OCI-LY7 (cell line): ENCODE data around the gene AGTRAP. TPM values are rescaled to one million over a fixed set of nuclear protein-coding genes. Genes with fewer than 3 reads are reported as not detected.

Experiments
- BruUV-seq: library from RNA; stranded (reverse); fragments of 400-500 nt; replicated peaks from 2 replicates; lab custom pipeline; 2021; lab: Mats Ljungman, UMichigan
- CTCF ChIA-PET: fragments of 300-600 bp; sonication (Branson Sonifier 250); formaldehyde crosslinking; loops from one replicate; lab custom pipeline; 2022; ENCODE audit warnings: antibody characterized with exemption; ENCODE audit not compliant: unreplicated experiment; lab: Charles Lee
- POLR2A ChIA-PET: fragments of 300-600 bp; sonication (Branson Sonifier 250); formaldehyde crosslinking; loops from one replicate; lab custom pipeline; 2022; ENCODE audit warnings: antibody characterized with exemption; lab: Charles Lee
- DNase-seq: peaks from one replicate; pipeline ENCODE4 v3.0.0-alpha.2; 2015; ENCODE audit warnings: low spot score
- H2AFZ ChIP-seq: fragments of 200-600 bp; sonication (generic), shearing (Covaris generic); 2 replicates; pipeline ENCODE4 v1.6.1; 2014; ENCODE audit warnings: mild to moderate bottlenecking, antibody characterized with exemption, low read length, moderate library complexity
- H3K27ac ChIP-seq: fragments of 200-600 bp; sonication (generic); 2 replicates; pipeline ENCODE4 v1.5.1; 2014; ENCODE audit warnings: mixed run types, low read depth, mild to moderate bottlenecking, moderate library complexity, low read length, inconsistent platforms; ENCODE audit not compliant: poor library complexity, severe bottlenecking
- H3K36me3 ChIP-seq: fragments of 200-600 bp; sonication (generic); 2 replicates; pipeline ENCODE4 v1.6.1; 2014; ENCODE audit warnings: mild to moderate bottlenecking, antibody characterized with exemption, low read length, moderate library complexity, mixed read lengths; ENCODE audit not compliant: insufficient read depth
- H3K4me1 ChIP-seq: fragments of 200-600 bp; sonication (generic); 2 replicates; pipeline ENCODE4 v1.5.1; 2014; ENCODE audit warnings: mild to moderate bottlenecking, low read length; ENCODE audit not compliant: insufficient read depth, poor library complexity, severe bottlenecking
- H3K4me2 ChIP-seq: fragments of 200-600 bp; sonication (generic); 2 replicates; pipeline ENCODE4 v1.6.1; 2014; ENCODE audit warnings: mild to moderate bottlenecking, low read length
- H3K4me3 ChIP-seq: fragments of 200-600 bp; sonication (generic); 2 replicates; pipeline ENCODE4 v1.5.1; 2014; ENCODE audit warnings: mild to moderate bottlenecking, low read depth, low read length; ENCODE audit not compliant: poor library complexity, severe bottlenecking
- H3K79me2 ChIP-seq: fragments of 200-600 bp; sonication (generic); 2 replicates; pipeline ENCODE4 v1.6.1; 2016; ENCODE audit warnings: low read depth, mild to moderate bottlenecking, low read length, moderate library complexity, mixed read lengths; ENCODE audit not compliant: insufficient read depth
- H3K9me2 ChIP-seq: fragments of 200-600 bp; sonication (generic); 2 replicates; pipeline ENCODE4 v1.6.1; 2016; ENCODE audit warnings: mild to moderate bottlenecking, low read length, mixed read lengths; ENCODE audit not compliant: insufficient read depth
- H3K9me3 ChIP-seq: fragments of 200-600 bp; sonication (generic); 2 replicates; pipeline ENCODE4 v1.6.1; 2014; ENCODE audit warnings: mild to moderate bottlenecking, mixed run types, low read length, mixed read lengths
- H4K20me1 ChIP-seq: fragments of 200-600 bp; sonication (generic); 2 replicates; pipeline ENCODE4 v1.6.1; 2014; ENCODE audit warnings: mild to moderate bottlenecking, antibody characterized with exemption, low read length, moderate library complexity, mixed read lengths; ENCODE audit not compliant: insufficient read depth
- CTCF ChIP-seq: fragments of 200-600 bp; sonication (generic); conservative IDR thresholded peaks from 2 replicates; pipeline ENCODE4 v1.5.1; 2014; ENCODE audit warnings: mild to moderate bottlenecking, antibody characterized with exemption, low read length, moderate library complexity, mixed read lengths
- EZH2phosphoT487 ChIP-seq: fragments of 200-600 bp; sonication (generic); IDR thresholded peaks from 2 replicates; pipeline ENCODE4 v1.6.1; 2018; ENCODE audit warnings: low read depth, borderline replicate concordance, mild to moderate bottlenecking, mixed run types, antibody characterized with exemption, low read length, moderate library complexity, mixed read lengths
- intact Hi-C: fragments of 100-400 bp; cut with micrococcal nuclease; formaldehyde crosslinking; loops from one replicate; pipeline ENCODE4 v1.10.0; 2022; ENCODE audit not compliant: unreplicated experiment
- total RNA-seq, 2 experiments: library from RNA; depleted of rRNA in 1 of 2; stranded (reverse); fragments of >200 nt in 1 of 2; shearing (Covaris generic) in 1 of 2; gene quantifications; 2 replicates each; pipeline ENCODE4 v1.2.3, GENCODE V29; 2014 to 2022

The AGTRAP gene
- total RNA-seq, 2 experiments from 2014 or later, result 36.1 to 40.0 TPM

DNA sequence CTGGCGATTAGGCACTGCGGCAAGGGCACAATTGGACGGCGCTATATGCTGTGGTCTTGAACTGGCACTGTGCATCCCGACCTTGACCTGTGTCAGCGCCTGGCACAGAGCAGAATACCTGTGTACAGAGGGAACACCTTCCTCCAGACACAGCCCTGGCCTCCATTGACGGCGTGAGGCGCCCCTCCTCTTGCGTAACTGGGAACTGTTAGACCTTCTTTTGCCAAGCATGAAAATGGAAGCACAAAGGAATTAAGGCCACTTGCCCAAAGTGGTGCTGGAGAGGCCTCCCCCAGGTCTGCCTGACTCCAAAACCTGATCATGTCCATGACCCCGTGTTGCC is 6.8 kb upstream of the AGTRAP start:
- no peaks in the 10 kb centered on the region for H3K9me3 ChIP-seq
- ChIA-PET POLR2A (interaction anchor here (0.5 kb wide), 1 partner anchor 85 kb away, joined by 5 read pairs; no protein-coding TSS in a partner anchor), CTCF (no interaction called here)
- no peaks in the 10 kb centered on the region for H3K36me3 ChIP-seq
- no peak overlapping the region for H3K27ac ChIP-seq
- no peak overlapping the region for H3K4me2 ChIP-seq
- H2AFZ ChIP-seq, result no peak overlapping the region
- no peak for TF ChIP-seq EZH2phosphoT487
- TF ChIP-seq CTCF, result no peak
- intact Hi-C loops, result no loop called here
- no peaks in the 10 kb centered on the region for H3K79me2 ChIP-seq
- no peaks in the 10 kb centered on the region for H3K9me2 ChIP-seq
- no peaks in the 10 kb centered on the region for H4K20me1 ChIP-seq
- no peak overlapping the region for H3K4me3 ChIP-seq
- peaks cover 22% of the 10 kb centered on the region for H3K4me1 ChIP-seq
- BruUV-seq, result no TSS peak
- no peak for DNase-seq

- no peak for DNase-seq
- no TSS peak for BruUV-seq
- ChIA-PET CTCF (no interaction called here), POLR2A (interaction anchor here (1.4 kb wide), 1 partner anchor 10 kb away, joined by 3 read pairs; no protein-coding TSS in a partner anchor)
- Histone ChIP-seq H4K20me1 (no peaks in the 10 kb centered on the region), H3K79me2 (no peaks in the 10 kb centered on the region), H3K4me1 (peaks cover 22% of the 10 kb centered on the region), H3K9me2 (no peaks in the 10 kb centered on the region), H3K9me3 (no peaks in the 10 kb centered on the region), H3K4me2 (peak overlapping the region; percentile 70), H3K4me3 (peak overlapping the region; percentile 51), H3K36me3 (no peaks in the 10 kb centered on the region), H2AFZ (peak overlapping the region; percentile 86), H3K27ac (peak overlapping the region; percentile 67)
- no peak for TF ChIP-seq CTCF
- intact Hi-C loops, result loop anchor here (10.0 kb wide), 1 partner anchor 255 kb away; the partner anchor contains the start of gene MFN2
Observed at GRCh38 chr1:11729498-11730428, 6.2 kb upstream of the AGTRAP start.
